Measurements from ENCODE around the gene FHOD3.
A peak's percentile ranks its signal among the peaks of the same experiment; 100 is the strongest.
"Not testable (repeated sequence)": the region's sequence is repeated elsewhere in the genome, so short reads cannot be mapped to it uniquely, and the experiment has no call there.

FHOD3 gene

DNA sequence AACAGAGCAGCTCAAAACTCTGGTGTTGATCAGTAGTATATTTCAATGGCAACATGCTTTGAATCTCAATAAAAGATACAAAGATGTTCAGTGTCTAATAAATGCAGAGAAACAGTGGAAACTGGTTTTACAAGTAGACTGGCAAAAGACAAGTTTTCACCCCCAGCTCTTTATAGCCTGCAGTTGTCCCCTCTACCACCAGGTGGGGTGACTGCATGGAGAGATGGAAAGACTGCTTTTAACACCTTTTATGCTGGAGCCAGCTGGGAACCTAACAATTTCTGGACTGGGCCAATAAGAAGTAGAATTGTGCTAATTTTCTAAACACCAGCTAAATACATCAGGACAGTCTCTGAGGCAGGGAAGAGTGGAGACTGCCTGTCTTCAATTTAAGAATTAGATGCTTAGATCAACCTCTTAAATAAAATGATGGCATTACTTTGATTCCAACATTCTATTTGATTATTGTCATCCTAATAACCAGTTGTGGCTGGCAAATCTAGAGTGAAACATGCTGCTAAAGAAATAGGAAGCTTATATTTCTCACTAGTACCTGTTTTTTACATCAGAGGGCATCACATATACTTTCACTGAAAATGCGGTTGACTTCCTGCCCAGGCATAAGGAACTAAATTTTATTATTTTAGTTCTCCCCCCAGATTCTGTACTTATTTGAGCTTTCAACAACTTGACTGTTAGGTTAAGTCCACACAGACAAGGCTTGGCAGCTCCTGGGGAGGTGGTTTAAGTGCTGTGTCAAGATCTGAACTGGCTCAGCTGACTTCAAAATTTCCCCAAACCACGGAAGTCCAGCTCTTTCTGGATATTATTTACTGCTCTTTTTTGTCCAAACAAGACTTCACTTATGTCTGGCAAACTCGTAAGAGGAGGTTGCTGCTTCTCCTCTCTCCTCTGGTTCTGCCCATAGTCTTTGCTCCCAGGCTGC lies 390.8 kb downstream of the FHOD3 start:
- DNase-seq = peak; percentile 32

DNA sequence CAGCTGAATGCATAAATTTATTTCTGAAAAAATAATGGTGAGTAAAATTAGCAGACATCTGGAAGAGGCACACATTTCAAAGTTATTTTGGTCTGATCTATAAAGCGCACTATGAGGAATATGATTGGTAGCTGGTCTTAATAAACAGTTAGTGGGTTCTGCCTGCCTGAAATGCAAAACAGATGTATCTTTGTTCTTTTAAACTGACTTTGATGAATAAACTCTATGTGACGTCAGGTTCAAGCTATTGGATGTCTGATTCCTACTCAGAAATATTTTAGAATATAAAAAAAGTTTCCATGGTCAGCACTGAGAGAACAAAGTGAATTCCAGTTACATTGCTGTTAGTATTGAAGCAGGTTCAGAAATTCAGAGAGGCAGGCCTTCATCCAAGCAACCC lies 394.9 kb downstream of the FHOD3 start:
- DNase-seq = no peak

DNA sequence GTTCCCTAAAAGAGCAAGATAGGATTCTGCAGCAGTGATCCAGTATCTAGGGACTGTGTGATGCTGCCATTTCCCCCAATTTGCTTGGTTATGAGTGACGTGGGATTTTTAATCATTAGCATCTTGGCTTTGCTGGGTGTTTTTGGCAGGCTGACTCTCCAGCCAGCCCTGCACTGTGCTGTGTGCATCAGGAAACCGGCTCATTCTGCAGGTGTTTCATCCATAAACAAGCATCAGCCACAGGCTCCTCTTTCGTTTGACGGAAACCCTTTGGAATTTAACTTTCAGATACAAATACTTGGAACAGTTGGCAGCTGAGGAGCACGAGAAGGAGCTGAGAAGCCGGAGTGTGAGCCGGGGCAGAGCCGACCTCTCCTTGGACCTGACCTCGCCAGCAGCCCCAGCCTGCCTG lies 395.4 kb downstream of the FHOD3 start:
- no peak for DNase-seq

DNA sequence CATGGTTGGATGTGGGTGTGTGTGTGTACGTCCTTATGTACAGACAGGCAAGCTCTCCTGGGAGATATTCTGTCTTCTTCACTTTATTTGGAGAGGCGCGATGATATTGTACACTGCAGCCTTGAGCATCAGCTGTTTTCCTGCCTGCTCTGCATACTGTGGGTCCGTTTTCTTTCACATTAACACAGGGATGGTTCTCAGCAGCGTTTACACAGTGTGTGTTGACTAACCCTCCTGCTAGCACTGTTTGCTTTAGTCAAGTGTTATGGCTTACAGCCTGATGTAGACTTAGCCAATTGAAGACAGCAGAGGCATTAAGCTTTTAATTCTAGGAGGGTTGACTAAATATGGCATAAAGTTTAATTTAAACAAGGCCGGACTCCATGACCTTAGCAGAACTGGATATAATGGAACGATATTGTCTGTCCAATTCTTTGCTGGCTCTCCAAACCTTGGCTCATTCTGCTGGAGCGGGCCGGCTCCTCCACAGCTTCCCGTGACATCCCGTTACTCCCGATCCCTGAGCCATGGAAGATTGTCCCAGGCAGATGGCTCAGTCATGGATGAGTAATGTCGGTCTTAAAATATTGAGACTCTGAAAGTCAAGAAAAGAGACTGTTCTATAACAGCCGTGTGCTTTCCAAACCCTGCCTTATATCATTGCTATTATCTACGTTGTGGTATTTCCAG lies 396.6 kb downstream of the FHOD3 start:
- DNase-seq = no peak

- DNase-seq = no peak
Observed at GRCh38 chr18:36695806-36696205, 398.3 kb downstream of the FHOD3 start.

- no peak for DNase-seq
Observed at GRCh38 chr18:36697905-36698304, 400.4 kb downstream of the FHOD3 start.

- DNase-seq = no peak
Observed at GRCh38 chr18:36700955-36701354, 403.4 kb downstream of the FHOD3 start.

DNA sequence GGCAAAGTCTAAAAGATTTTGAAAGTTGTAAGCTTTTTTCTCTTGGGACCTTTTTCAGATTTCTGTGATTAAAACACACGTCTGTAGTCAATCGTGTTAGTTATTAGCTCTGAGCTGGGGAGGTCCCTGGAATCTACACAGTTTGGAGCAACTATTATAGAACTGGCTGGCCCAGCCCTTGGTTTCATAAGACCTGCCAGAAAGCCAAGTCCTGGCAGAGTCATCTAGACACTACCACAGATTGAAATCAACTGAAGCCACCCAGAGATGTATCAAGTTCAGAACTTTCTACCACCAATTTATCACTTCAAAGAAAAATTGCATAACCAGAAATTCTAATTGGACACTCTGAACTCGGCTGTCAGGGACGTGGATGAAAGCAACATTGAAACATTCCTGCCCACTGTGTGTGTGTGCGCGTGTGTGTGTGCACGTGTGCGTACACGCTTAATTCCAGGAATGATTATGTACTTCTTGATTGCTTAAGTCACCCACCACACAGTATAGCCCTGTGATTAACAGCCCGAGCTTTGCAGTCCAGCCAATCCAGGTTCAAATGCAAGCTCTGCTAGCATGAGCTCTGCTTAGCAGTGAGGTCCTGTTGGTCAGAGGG lies 405.0 kb downstream of the FHOD3 start:
- DNase-seq = no peak

GRCh38 chr18:36704156-36704555 lies 406.6 kb downstream of the FHOD3 start:
- DNase-seq = no peak

DNA sequence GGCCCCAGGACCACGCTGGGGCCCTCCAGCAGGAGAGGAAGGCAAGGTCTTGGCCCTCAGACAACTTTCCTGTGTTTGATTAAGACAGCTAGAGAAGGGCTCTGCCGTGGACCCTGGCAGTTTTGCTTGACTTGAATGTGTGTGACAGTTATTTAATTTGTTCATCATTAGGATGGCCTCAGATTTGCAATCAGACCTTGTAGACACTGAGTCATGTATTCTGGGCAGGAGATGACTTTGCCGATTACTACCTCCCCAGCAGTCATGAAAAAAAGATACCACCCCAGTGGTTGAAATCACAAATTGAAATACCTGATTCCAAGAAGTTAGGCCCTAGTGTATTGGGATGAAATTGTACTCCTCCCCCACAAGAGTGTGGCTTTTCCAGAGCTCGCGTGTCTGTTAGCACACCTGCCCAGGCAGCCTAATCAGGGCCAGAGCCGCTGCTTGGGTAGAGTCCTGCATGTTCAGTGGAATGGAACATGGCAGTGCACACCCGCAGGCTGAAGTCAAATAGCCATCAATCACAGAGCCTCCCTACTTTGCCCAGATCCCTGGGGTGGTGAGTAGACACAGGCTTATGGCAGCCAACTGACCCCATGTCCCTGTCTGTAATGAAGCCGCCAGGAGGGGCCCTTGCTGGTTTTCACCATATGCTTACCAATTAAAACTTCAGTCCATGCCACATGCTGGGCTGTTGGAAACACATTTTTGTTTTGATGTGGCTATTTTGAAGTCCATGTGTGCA lies 408.8 kb downstream of the FHOD3 start:
- DNase-seq = no peak

GRCh38 chr18:36708366-36708765 lies 410.9 kb downstream of the FHOD3 start:
- DNase-seq = no peak

GRCh38 chr18:36709315-36709714 lies 411.8 kb downstream of the FHOD3 start:
- no peak for DNase-seq

- DNase-seq = no peak
Observed at GRCh38 chr18:36711014-36711725, 413.7 kb downstream of the FHOD3 start.

DNA sequence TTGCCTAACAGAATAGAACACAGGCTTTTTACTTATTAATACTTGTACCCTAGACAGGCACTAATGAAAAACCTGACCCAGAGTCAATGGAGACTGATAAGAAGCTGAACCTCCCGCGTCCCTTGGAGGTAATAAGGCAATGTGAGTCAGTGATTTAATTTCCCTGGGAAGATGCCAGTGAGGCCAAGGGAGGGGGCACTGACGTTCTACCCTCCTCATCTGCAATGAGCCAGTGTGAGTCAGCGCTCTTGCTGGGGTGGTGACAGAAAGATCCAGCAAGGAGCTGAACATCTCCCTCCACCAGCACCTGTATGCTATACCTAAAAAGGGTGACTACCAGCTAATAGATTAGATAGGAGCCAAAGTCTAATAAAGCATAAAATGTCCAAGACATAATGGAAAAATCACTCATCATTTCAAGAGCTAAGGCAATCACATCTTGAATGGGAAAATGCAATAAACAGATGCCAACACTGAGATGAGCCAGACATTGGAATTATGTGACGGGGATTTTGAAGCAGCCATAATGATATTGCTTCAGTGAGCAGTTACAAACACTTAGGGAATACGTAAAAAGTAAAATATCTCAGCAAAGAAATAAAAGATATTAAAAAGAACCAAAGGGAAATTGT lies 414.4 kb downstream of the FHOD3 start:
- no peak for DNase-seq

DNA sequence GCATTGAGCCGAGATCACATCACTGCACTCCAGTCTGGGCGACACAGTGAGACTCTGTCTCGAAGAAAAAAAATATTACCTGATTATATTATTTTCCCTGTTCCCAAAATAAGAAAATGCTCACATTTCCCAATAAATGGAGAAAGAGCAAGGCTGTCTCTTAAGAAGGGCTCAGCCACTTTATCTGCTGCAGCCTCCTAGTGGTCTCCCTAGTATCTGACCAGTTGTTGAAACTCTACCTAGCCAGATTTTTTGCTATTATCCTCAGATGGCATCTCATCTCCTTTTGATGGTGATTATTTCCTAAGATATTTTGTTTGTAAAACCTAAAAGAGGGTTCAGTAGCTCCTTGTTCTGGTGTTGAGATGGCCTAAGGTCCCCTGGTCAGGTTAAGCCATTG lies 417.0 kb downstream of the FHOD3 start:
- DNase-seq = no peak

- DNase-seq = no peak
Observed at GRCh38 chr18:36717422-36718110, 420.1 kb downstream of the FHOD3 start.

DNA sequence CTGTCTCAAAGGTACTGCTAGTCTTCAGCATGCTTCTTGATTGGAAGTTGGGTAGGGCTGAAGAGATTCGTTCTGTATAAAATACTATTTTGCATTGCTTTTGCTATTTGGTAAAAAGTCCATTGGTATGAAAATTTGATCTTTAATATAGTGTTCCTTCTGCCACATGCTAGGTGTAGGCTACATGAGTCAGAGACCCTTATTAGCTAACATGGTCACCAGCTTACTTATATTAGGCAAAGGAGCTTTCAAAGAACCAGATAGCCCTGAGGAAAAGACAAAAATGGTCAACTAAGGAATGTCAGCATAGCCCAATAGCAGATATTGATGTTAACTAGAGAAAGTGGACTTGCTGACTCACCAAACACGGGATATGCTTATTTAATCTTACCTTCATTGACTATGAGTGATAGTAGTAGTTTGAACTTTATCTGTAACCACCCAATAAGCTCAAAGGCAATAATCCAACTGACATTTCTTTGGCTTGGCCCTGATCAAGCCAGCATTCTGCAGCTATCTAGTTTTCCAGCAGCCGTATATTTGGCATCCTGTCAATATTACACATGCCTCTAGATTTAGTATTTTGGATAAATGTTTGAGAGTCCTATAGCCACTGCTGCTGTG lies 421.3 kb downstream of the FHOD3 start:
- DNase-seq = no peak

DNA sequence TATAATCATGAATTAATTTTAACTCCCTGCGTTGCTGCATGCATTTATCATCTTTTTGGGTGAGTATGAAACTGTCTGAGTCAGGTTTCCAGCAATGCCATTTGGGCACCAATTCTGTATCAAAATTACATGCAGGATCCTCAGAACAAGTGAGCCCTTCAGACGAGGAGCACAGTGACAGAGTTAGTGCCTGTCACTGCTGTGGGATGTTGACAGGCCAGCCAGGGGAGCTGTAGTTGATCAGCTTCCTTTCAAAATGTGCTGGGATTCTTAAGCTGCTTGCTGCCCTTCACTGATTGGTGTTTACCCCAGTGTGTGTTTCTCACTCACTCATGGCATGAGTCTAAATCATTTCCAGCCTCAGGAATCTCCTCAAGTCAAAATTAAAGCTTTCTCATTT lies 422.1 kb downstream of the FHOD3 start:
- no peak for DNase-seq

DNA sequence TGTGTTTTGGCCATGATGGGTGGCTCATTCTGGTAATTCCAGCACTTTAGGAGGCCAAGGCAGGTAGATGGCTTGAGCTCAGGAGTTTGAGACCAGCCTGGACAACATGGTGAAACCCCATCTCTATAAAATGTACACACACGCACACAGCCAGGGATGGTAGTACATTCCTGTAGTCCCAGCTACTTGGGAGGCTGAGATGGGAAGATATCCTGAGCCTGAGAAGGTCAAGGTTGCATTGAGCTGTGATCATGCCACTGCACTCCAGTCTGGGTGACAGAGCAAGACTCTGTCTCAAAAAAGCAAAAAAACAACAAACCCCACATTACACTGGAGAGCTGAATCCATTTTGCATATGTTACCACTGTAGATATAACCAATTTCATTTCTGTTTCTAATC lies 423.8 kb downstream of the FHOD3 start:
- DNase-seq = not testable (repeated sequence)

GRCh38 chr18:36724169-36724568 lies 426.7 kb downstream of the FHOD3 start:
- no peak for DNase-seq

- DNase-seq = no peak
Observed at GRCh38 chr18:36724591-36725001, 427.1 kb downstream of the FHOD3 start.
